Sigmoid colon (tissue), 7 donors: ENCODE measurements around the gene SNTG2. TPM values are rescaled to one million over a fixed set of nuclear protein-coding genes. Genes with fewer than 3 reads are reported as not detected.

Experiments used
- DNase-seq: peaks from one replicate; pipeline ENCODE4 v3.0.0-alpha.2; 2019
- H3K27ac ChIP-seq, 4 donors: fragments of 200-600 bp; sonication (generic); one replicate each; pipeline ENCODE4 v1.5.1; 2016 to 2019; ENCODE audit warnings: mild to moderate bottlenecking in 1 of 4
- H3K27me3 ChIP-seq, 3 donors: fragments of 200-600 bp; sonication (generic); one replicate each; pipeline ENCODE4 v1.5.1; 2019; ENCODE audit warnings: mild to moderate bottlenecking in 1 of 3
- H3K36me3 ChIP-seq, 4 donors: fragments of 200-600 bp; sonication (generic); one replicate each; pipeline ENCODE4 v1.5.1; 2016 to 2019
- H3K4me1 ChIP-seq, 4 donors: fragments of 200-600 bp; sonication (generic); one replicate each; pipeline ENCODE4 v1.5.1; 2017 to 2019
- H3K4me3 ChIP-seq, 4 donors: fragments of 200-600 bp; sonication (generic); one replicate each; pipeline ENCODE4 v1.5.1; 2017 to 2019; ENCODE audit warnings: mild to moderate bottlenecking in 2 of 4, moderate library complexity in 1 of 4
- H3K9me3 ChIP-seq, 4 donors: fragments of 200-600 bp in 3 of 4; sonication (generic) in 3 of 4; one replicate each; pipeline versions ENCODE4 v1.5.1 to v1.6.1; 2013 to 2019
- CTCF ChIP-seq, 4 experiments: fragments of 450-650 bp in 3 of 4; fragments of 200-600 bp in 1 of 4; IDR thresholded peaks; one replicate each; pipeline ENCODE4 v1.5.1; 2016 to 2019; ENCODE audit warnings: antibody characterized with exemption in 4 of 4, mild to moderate bottlenecking in 3 of 4, moderate library complexity in 2 of 4
- EP300 ChIP-seq, 4 donors: sonication (generic); formaldehyde crosslinking; IDR thresholded peaks; one replicate each; pipeline ENCODE4 v1.6.1; 2017; ENCODE audit warnings: antibody characterized with exemption in 4 of 4
- POLR2A ChIP-seq, 2 donors: fragments of 450-650 bp; IDR thresholded peaks; one replicate each; pipeline ENCODE4 v1.6.1; 2016; ENCODE audit warnings: antibody characterized with exemption in 2 of 2, mild to moderate bottlenecking in 2 of 2, moderate library complexity in 2 of 2
- POLR2AphosphoS5 ChIP-seq, 4 donors: sonication (generic); formaldehyde crosslinking; IDR thresholded peaks; one replicate each; pipeline ENCODE4 v1.6.1; 2017; ENCODE audit warnings: antibody characterized with exemption in 4 of 4
- WGBS, 2 donors: extraction: QIAGEN DNeasy Blood & Tissue Kit; methylation state at CpG; one replicate each; pipeline ENCODE4 v1.1.7; 2013; 5-methylcytosine and 5-hydroxymethylcytosine counted together
- intact Hi-C: fragments of 100-400 bp; cut with DNase I; formaldehyde crosslinking; loops from one replicate; pipeline ENCODE4 v1.15.1; 2023
- polyA plus RNA-seq, 3 donors: library from polyadenylated mRNA; stranded (reverse); fragments of 200-250 nt; gene quantifications; one replicate each; pipeline ENCODE4 v1.2.3, GENCODE V29; 2013
- total RNA-seq, 4 donors: library from RNA; depleted of rRNA; stranded (reverse); fragments of >200 nt; gene quantifications; one replicate each; pipeline ENCODE4 v1.1.0, GENCODE V29; 2016
- donor health status: healthy with polysubstance abuse.
- donor health status: Bipolar disorder and iron deficiency.
- donor health status: healthy.

SNTG2 gene
- total and polyA plus RNA-seq, 7 donors, result 0.60 to 5.2 (median 1.9) TPM; not detected in 1

DNA sequence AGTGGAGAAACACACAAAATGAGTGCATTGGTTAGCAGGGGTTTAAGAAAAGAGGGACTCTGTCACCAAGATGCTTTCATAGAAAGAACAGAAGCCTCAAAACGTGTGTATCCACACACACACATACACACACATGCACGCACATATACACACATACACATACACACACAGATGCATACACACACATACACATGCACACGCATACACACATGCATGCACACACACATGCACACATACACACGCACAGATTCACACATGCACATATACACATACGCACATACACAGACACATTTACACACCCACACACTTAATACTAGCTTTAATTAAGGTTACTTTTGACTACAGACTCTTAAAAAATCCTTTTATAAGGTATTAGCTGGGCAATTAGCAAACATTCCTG lies 378.0 kb downstream of the SNTG2 start:
- H3K9me3 ChIP-seq, result no peaks in the 10 kb centered on the region
- no peaks in the 10 kb centered on the region for H3K4me1 ChIP-seq
- TF ChIP-seq POLR2AphosphoS5 (IDR thresholded peaks at IDR 0.05) (no peak), EP300 (IDR thresholded peaks at IDR 0.05) (no peak), CTCF (IDR thresholded peaks at IDR 0.05) (no peak), POLR2A (IDR thresholded peaks at IDR 0.05) (no peak)
- H3K4me3 ChIP-seq, result no peak overlapping the region
- no peak for DNase-seq
- no peaks in the 10 kb centered on the region for H3K27me3 ChIP-seq
- H3K27ac ChIP-seq, result no peak overlapping the region
- 78 to 83% methylated on average over 5 of the region's 5 CpGs for WGBS, 2 donors
- intact Hi-C loops, result no loop called here
- H3K36me3 ChIP-seq, result no peaks in the 10 kb centered on the region

DNA sequence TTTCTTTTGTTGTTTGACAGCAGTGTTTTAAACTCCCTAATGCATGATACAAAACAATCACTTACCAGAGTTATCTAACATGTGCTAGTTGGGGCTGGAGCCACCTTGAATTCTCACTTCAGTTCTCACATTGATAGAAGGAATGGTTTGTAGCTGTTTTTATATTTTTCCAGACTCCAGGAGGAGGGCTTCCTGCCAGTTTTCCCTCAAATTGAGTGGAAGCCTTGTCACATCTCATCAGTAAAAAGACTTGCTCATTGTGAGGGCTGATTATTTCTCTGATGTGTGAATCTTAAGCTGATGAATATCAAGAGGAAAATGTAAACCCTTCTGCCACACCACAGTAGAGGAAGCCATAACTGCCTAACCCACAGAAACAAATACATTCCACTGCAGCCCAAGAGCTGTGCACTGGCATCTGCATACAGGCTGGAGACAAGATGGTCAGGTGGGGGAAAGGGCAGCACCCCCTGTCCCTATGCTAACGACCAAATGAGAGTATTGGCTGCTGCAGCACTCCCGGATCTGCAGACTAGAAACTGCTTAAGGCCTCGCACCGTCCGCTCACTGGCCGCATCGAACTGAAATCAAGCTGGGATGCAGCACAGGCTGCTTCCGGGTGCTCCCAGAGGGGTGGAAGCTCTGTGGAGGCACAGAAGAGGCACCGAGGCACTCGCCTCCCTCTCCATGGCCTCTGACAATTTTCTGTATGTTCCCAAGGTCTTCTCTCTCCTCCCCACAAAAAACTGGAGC lies 388.9 kb downstream of the SNTG2 start:
- no peak for DNase-seq
- Histone ChIP-seq H3K4me1 (no peaks in the 10 kb centered on the region), H3K9me3 (no peaks in the 10 kb centered on the region), H3K36me3 (no peaks in the 10 kb centered on the region), H3K27ac (no peak overlapping the region), H3K4me3 (no peak overlapping the region), H3K27me3 (no peaks in the 10 kb centered on the region)
- WGBS, 2 donors, result 68 to 72% methylated on average over 10 of the region's 10 CpGs
- intact Hi-C loops, result no loop called here
- TF ChIP-seq EP300 (IDR thresholded peaks at IDR 0.05), result no peak
- TF ChIP-seq CTCF (IDR thresholded peaks at IDR 0.05), result no peak
- TF ChIP-seq POLR2AphosphoS5 (IDR thresholded peaks at IDR 0.05), result no peak
- TF ChIP-seq POLR2A (IDR thresholded peaks at IDR 0.05), result no peak

GRCh38 chr2:1340141-1340512 lies 389.5 kb downstream of the SNTG2 start:
- H3K9me3 ChIP-seq, result no peaks in the 10 kb centered on the region
- WGBS, 2 donors, result 75 to 82% methylated on average over 5 of the region's 5 CpGs
- TF ChIP-seq POLR2A (IDR thresholded peaks at IDR 0.05), result no peak
- no peak for TF ChIP-seq POLR2AphosphoS5 (IDR thresholded peaks at IDR 0.05)
- TF ChIP-seq EP300 (IDR thresholded peaks at IDR 0.05), result no peak
- no peak for TF ChIP-seq CTCF (IDR thresholded peaks at IDR 0.05)
- H3K4me1 ChIP-seq, result no peaks in the 10 kb centered on the region
- H3K27me3 ChIP-seq, result no peaks in the 10 kb centered on the region
- no peak overlapping the region for H3K4me3 ChIP-seq
- H3K27ac ChIP-seq, result no peak overlapping the region
- intact Hi-C loops, result no loop called here
- no peaks in the 10 kb centered on the region for H3K36me3 ChIP-seq
- no peak for DNase-seq

GRCh38 chr2:1341404-1342120 lies 390.9 kb downstream of the SNTG2 start:
- H3K4me3 ChIP-seq, result no peak overlapping the region
- intact Hi-C loops, result no loop called here
- TF ChIP-seq EP300 (IDR thresholded peaks at IDR 0.05) (no peak), POLR2A (IDR thresholded peaks at IDR 0.05) (no peak), POLR2AphosphoS5 (IDR thresholded peaks at IDR 0.05) (no peak), CTCF (IDR thresholded peaks at IDR 0.05) (no peak)
- no peaks in the 10 kb centered on the region for H3K36me3 ChIP-seq
- no peaks in the 10 kb centered on the region for H3K4me1 ChIP-seq
- WGBS, 2 donors, result 68 to 75% methylated on average over 4 of the region's 4 CpGs
- peaks cover 0 to 1% (median 0%) of the 10 kb centered on the region in 4 donors for H3K9me3 ChIP-seq
- no peak for DNase-seq
- H3K27ac ChIP-seq, result no peak overlapping the region
- no peaks in the 10 kb centered on the region for H3K27me3 ChIP-seq
